ENCODE data around the gene PRAC2. TPM values are rescaled to one million over a fixed set of nuclear protein-coding genes. Genes with fewer than 3 reads are reported as not detected.

The PRAC2 gene
- total and polyA plus RNA-seq, 2 of the 8 experiments (the other 6 are each of a cell fraction or from before 2014, with no cell fraction given), result not detected

DNA sequence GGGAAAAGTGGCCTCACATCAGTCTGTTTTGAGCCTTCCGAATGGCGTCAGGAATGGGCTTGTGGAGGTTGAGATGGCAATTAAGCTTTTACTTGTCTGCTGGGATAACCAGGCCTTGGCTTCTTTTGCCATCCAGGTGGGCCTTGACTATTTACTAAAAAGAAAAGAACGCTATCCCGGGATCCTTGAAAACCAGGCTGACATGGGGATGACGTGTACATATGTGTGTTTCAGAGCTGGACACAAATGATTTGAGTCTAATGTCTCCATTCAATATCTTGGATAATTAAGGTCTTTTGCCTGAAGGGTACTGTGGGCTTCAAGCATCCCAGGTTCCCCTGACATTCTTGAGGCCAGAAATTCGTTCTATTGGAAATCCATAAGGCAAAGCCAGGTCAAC is 38.1 kb downstream of the PRAC2 start:
- Histone ChIP-seq H3K79me1 (ENCODE audit: low read depth, low read length) (no peaks in the 10 kb centered on the region), H3K9me3 (ENCODE audit: insufficient read depth in 2 of 2, low read depth in 1 of 2, low read length in 1 of 2) (no peaks in the 10 kb centered on the region), H3K23me2 (ENCODE audit: low read depth, low read length) (no peaks in the 10 kb centered on the region), H3K36me3 (ENCODE audit: control insufficient read depth in 2 of 4, insufficient read depth in 4 of 4, low read length in 3 of 4) (no peaks in the 10 kb centered on the region), H2BK5ac (ENCODE audit: low read depth, low read length) (no peak overlapping the region), H2BK12ac (ENCODE audit: low read depth, low read length) (no peak overlapping the region), H4K20me1 (replicated peaks in 1 of 2; ENCODE audit: control insufficient read depth in 1 of 2, insufficient read depth in 2 of 2, low read length in 2 of 2) (peaks cover 1 to 6% of the 10 kb centered on the region in 2 experiments), H3K4me3 (ENCODE audit: extremely low read depth in 1 of 4, insufficient read depth in 2 of 4, low read depth in 3 of 4, low read length in 4 of 4) (no peak overlapping the region), H3K4ac (replicated peaks; ENCODE audit: insufficient read length, low read depth, low read length) (no peak overlapping the region), H3K23ac (ENCODE audit: insufficient read length) (no peak overlapping the region), H3K9ac (replicated peaks in 1 of 4; ENCODE audit: extremely low read depth in 1 of 4, low read depth in 3 of 4, low read length in 3 of 4) (no peak overlapping the region), H2AFZ (ENCODE audit: low read length) (no peak overlapping the region), H3K79me2 (ENCODE audit: control insufficient read depth in 1 of 2, insufficient read depth in 2 of 2, low read length in 2 of 2) (no peaks in the 10 kb centered on the region), H4K91ac (replicated peaks; ENCODE audit: insufficient read length, low read length) (no peak overlapping the region), H3K27me3 (replicated peaks in 1 of 4; ENCODE audit: control insufficient read depth in 3 of 4, extremely low read depth in 1 of 4, insufficient read depth in 3 of 4, low read length in 3 of 4) (peaks cover 22 to 48% (median 43%) of the 10 kb centered on the region in 4 experiments), H2BK120ac (replicated peaks; ENCODE audit: low read depth, low read length) (no peak overlapping the region), H2BK20ac (ENCODE audit: low read length) (no peak overlapping the region), H3K18ac (ENCODE audit: extremely low read depth, low read length) (no peak overlapping the region), H3K4me1 (replicated peaks in 1 of 4; ENCODE audit: control insufficient read depth in 3 of 4, insufficient read depth in 4 of 4, low read length in 3 of 4) (no peaks in the 10 kb centered on the region), H3K4me2 (ENCODE audit: insufficient read depth in 1 of 2, low read depth in 2 of 2, low read length in 2 of 2) (no peak overlapping the region), H2BK15ac (ENCODE audit: low read length) (no peak overlapping the region), H4K5ac (ENCODE audit: insufficient read length, low read depth, low read length) (no peak overlapping the region), H2AK5ac (ENCODE audit: low read depth, low read length) (no peak overlapping the region), H4K8ac (ENCODE audit: extremely low read depth, insufficient read depth, low read length) (no peak overlapping the region), H3K27ac (ENCODE audit: low read depth, low read length) (no peak overlapping the region), H3K14ac (ENCODE audit: insufficient read length) (no peak overlapping the region), H3K56ac (replicated peaks; ENCODE audit: insufficient read length, low read depth, low read length) (no peak overlapping the region)
- ChIA-PET CTCF (ENCODE audit: partially characterized antibody) (interaction anchor here (0.6 to 18.8 kb wide), 10 partner anchors 25 to 123 kb away, joined by 3 to 186 read pairs (median 4); no protein-coding TSS in a partner anchor), POLR2A (ENCODE audit: partially characterized antibody) (interaction anchor here (1.1 kb wide), 1 partner anchor 82 kb away, joined by 3 read pairs; no protein-coding TSS in a partner anchor)
- WGBS, 2 experiments (ENCODE audit: extremely low coverage in 1 of 2, insufficient coverage in 1 of 2, insufficient read length in 1 of 2, insufficient replicate concordance in 2 of 2, low coverage in 1 of 2, low lambda C conversion rate in 2 of 2, missing lambda C conversion rate in 1 of 2), result 84% methylated on average over 6 of the region's 6 CpGs; no CpG with 5 or more reads in 1 of the 2 experiments
- DNase-seq (ENCODE audit: low read depth in 1 of 2, low spot score in 2 of 2) (no peak), FAIRE-seq (no peak)

All from H1 (cell line).